Liver (tissue), 9 donors: ENCODE data around the gene MYO9A. TPM values are rescaled to one million over a fixed set of nuclear protein-coding genes. Genes with fewer than 3 reads are reported as not detected.

Experiments
- DNase-seq: peaks from one replicate; pipeline ENCODE4 v3.0.0-alpha.2; 2017; ENCODE audit warnings: low spot score
- H3K27ac ChIP-seq, 2 donors: one replicate each; pipeline ENCODE4 v1.7.0; 2013; ENCODE audit warnings: inconsistent platforms in 2 of 2, low read length in 2 of 2, control low read depth in 1 of 2, low read depth in 1 of 2, mild to moderate bottlenecking in 1 of 2
- H3K27me3 ChIP-seq, 4 donors: one replicate each; pipeline versions ENCODE4 v1.6.1 to v1.7.0; 2013; ENCODE audit warnings: low read length in 3 of 4, inconsistent platforms in 1 of 4, mild to moderate bottlenecking in 1 of 4, moderate library complexity in 1 of 4; ENCODE audit not compliant: control insufficient read depth in 4 of 4, insufficient read depth in 4 of 4
- H3K36me3 ChIP-seq, 4 donors: one replicate each; pipeline versions ENCODE4 v1.6.1 to v1.7.0; 2013; ENCODE audit warnings: low read length in 3 of 4, mild to moderate bottlenecking in 3 of 4, low read depth in 1 of 4, moderate library complexity in 1 of 4; ENCODE audit not compliant: control insufficient read depth in 4 of 4, insufficient read depth in 3 of 4
- H3K4me1 ChIP-seq, 4 donors: one replicate each; pipeline versions ENCODE4 v1.6.1 to v1.7.0; 2013; ENCODE audit warnings: low read length in 3 of 4, mild to moderate bottlenecking in 3 of 4, moderate library complexity in 1 of 4; ENCODE audit not compliant: control insufficient read depth in 4 of 4, insufficient read depth in 4 of 4
- H3K4me3 ChIP-seq, 3 donors: one replicate each; pipeline versions ENCODE4 v1.6.1 to v1.7.0; 2013; ENCODE audit warnings: low read length in 3 of 3, control low read depth in 1 of 3, low read depth in 1 of 3, mild to moderate bottlenecking in 1 of 3
- H3K9ac ChIP-seq, 2 donors: one replicate each; pipeline ENCODE4 v1.7.0; 2013; ENCODE audit warnings: low read length in 2 of 2, mild to moderate bottlenecking in 2 of 2, moderate library complexity in 2 of 2, control low read depth in 1 of 2, low read depth in 1 of 2
- H3K9me3 ChIP-seq, 4 donors: one replicate each; pipeline versions ENCODE4 v1.6.1 to v1.7.0; 2013; ENCODE audit warnings: low read length in 3 of 4; ENCODE audit not compliant: control insufficient read depth in 4 of 4
- EGR1 ChIP-seq, 2 donors: IDR thresholded peaks; 2 replicates each; pipeline ENCODE4 v1.6.1; 2016 to 2018; ENCODE audit warnings: antibody characterized with exemption in 2 of 2, low read depth in 2 of 2
- FOXA1 ChIP-seq: IDR thresholded peaks from 2 replicates; pipeline ENCODE4 v1.6.1; 2016; ENCODE audit warnings: antibody characterized with exemption
- FOXA2 ChIP-seq: IDR thresholded peaks from 2 replicates; pipeline ENCODE4 v1.6.1; 2016; ENCODE audit warnings: antibody characterized with exemption
- GABPA ChIP-seq, 2 donors: IDR thresholded peaks in 1 of 2; conservative IDR thresholded peaks in 1 of 2; 2 replicates each; pipeline ENCODE4 v1.6.1; 2016; ENCODE audit warnings: antibody characterized with exemption in 2 of 2, mild to moderate bottlenecking in 1 of 2, moderate library complexity in 1 of 2
- HNF4A ChIP-seq, 2 donors: conservative IDR thresholded peaks; 2 replicates each; pipeline ENCODE4 v1.6.1; 2016; ENCODE audit warnings: antibody characterized with exemption in 2 of 2, mild to moderate bottlenecking in 2 of 2
- HNF4G ChIP-seq: IDR thresholded peaks from 2 replicates; pipeline ENCODE4 v1.6.1; 2016; ENCODE audit warnings: antibody characterized with exemption
- JUND ChIP-seq, 2 donors: IDR thresholded peaks; 2 replicates each; pipeline ENCODE4 v1.6.1; 2016; ENCODE audit warnings: antibody characterized with exemption in 2 of 2
- NR2F2 ChIP-seq: IDR thresholded peaks from 2 replicates; pipeline ENCODE4 v1.6.1; 2016; ENCODE audit warnings: antibody characterized with exemption
- RAD21 ChIP-seq, 2 donors: IDR thresholded peaks; 2 replicates each; pipeline ENCODE4 v1.6.1; 2016; ENCODE audit warnings: antibody characterized with exemption in 2 of 2, mild to moderate bottlenecking in 2 of 2
- RXRA ChIP-seq, 2 donors: IDR thresholded peaks; 2 replicates each; pipeline ENCODE4 v1.6.1; 2017 to 2018; ENCODE audit warnings: antibody characterized with exemption in 2 of 2, mild to moderate bottlenecking in 1 of 2
- SP1 ChIP-seq: IDR thresholded peaks from 2 replicates; pipeline ENCODE4 v1.6.1; 2018; ENCODE audit warnings: antibody characterized with exemption, mild to moderate bottlenecking
- TAF1 ChIP-seq: conservative IDR thresholded peaks from 2 replicates; pipeline ENCODE4 v1.6.1; 2016; ENCODE audit warnings: antibody characterized with exemption, mild to moderate bottlenecking
- YY1 ChIP-seq: IDR thresholded peaks from 2 replicates; pipeline ENCODE4 v1.6.1; 2016; ENCODE audit warnings: antibody characterized with exemption, mild to moderate bottlenecking
- WGBS: extraction: QIAGEN DNeasy Blood & Tissue Kit; methylation state at CpG from one replicate; pipeline ENCODE4 v1.1.7; 2013; 5-methylcytosine and 5-hydroxymethylcytosine counted together
- polyA plus RNA-seq, 2 donors: library from polyadenylated mRNA; stranded (reverse) in 1 of 2; unstranded in 1 of 2; fragments of 200-250 nt in 1 of 2; fragments of >200 nt in 1 of 2; fragmentation: Nextera tagmentation in 1 of 2; extraction: Ambion mirVana in 1 of 2; gene quantifications; one replicate each; pipeline versions ENCODE4 v1.2.1 to v1.2.3, GENCODE V29; 2013 to 2015
- total RNA-seq, 2 donors: library from RNA; depleted of rRNA; stranded (reverse); fragments of >200 nt; gene quantifications; one replicate each; pipeline ENCODE4 v1.2.3, GENCODE V29; 2014
- TF ChIP-seq, protein P1 (sequence below): IDR thresholded peaks from 2 replicates; pipeline ENCODE4 v1.6.1; 2016; ENCODE audit warnings: antibody characterized with exemption
- TF ChIP-seq, protein P2 (sequence below): fragments of 150-350 bp; IDR thresholded peaks from 2 replicates; pipeline ENCODE4 v1.5.1; 2017; ENCODE audit warnings: improper control_type of control experiment, low read depth, low read length; ENCODE audit not compliant: missing input control
- TF ChIP-seq, protein P3 (sequence below): IDR thresholded peaks from 2 replicates; pipeline ENCODE4 v1.6.1; 2016; ENCODE audit warnings: antibody characterized with exemption
- TF ChIP-seq, protein P4 (sequence below): IDR thresholded peaks from 2 replicates; pipeline ENCODE4 v1.6.1; 2016; ENCODE audit warnings: antibody characterized with exemption, mild to moderate bottlenecking
- TF ChIP-seq, protein P5 (sequence below): IDR thresholded peaks from 2 replicates; pipeline ENCODE4 v1.6.1; 2016; ENCODE audit warnings: antibody characterized with exemption
- donor health status: healthy.
- donor health status: healthy.
- donor health status: healthy.
- donor health status: healthy.
- donor health status: healthy.

Gene MYO9A
- total and polyA plus RNA-seq, 4 donors = 1.4 to 14.9 (median 8.4) TPM

DNA sequence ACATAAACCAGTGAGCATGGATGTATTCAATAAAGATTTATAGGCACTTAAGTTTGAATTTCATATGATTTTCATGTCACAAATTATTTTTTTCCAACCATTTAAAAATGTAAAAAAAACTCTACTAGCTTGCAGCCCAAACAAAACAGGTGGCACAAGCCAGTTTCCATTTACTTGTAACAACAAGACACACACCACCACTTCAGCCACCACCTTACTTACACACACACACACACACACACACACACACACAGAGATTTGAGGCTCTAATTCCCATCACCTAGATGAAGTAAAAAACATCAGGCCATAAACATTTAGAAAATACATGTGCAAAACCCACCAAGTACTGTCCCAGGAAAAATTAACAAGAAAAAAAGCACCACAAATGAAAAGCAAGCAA lies 25.3 kb downstream of the MYO9A start:
- Histone ChIP-seq H3K9ac (no peak overlapping the region), H3K4me1 (peaks cover 0 to 2% (median 0%) of the 10 kb centered on the region in 4 donors), H3K36me3 (no peaks in the 10 kb centered on the region), H3K9me3 (no peaks in the 10 kb centered on the region), H3K27me3 (no peaks in the 10 kb centered on the region), H3K27ac (no peak overlapping the region), H3K4me3 (no peak overlapping the region)
- TF ChIP-seq TAF1 (no peak), RXRA (IDR thresholded peaks at IDR 0.05) (no peak), HNF4G (no peak), FOXA2 (no peak)
- DNase-seq = no peak

DNA sequence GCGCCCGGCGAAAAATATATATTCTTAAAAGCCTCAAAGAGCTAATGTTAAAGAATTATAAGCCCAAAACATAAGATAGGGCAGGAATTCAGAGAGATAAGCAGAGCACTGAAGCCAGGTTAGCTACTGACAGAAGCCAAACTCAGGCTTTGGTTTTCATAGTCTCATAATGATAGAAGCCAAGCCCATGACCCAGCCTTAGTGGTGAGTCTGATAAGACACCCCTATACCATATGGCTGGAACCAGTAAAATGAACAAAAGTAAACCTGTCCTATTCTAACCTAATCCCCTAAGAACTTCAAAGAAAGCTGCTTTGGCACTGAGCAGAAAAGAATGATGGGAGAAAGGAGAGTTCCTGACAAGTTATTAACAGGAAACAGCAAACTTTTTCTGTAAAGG lies 25.9 kb downstream of the MYO9A start:
- Histone ChIP-seq H3K36me3 (no peaks in the 10 kb centered on the region), H3K27ac (no peak overlapping the region), H3K4me3 (no peak overlapping the region), H3K9me3 (no peaks in the 10 kb centered on the region), H3K9ac (no peak overlapping the region), H3K27me3 (no peaks in the 10 kb centered on the region), H3K4me1 (peaks cover 0 to 2% (median 0%) of the 10 kb centered on the region in 4 donors)
- WGBS = 97% methylated on average over 3 of the region's 3 CpGs
- TF ChIP-seq HNF4A (conservative IDR thresholded peaks at IDR 0.05) (no peak), YY1 (no peak), RXRA (IDR thresholded peaks at IDR 0.05) (no peak), RAD21 (IDR thresholded peaks at IDR 0.05) (no peak), GABPA (IDR thresholded peaks at IDR 0.05 in 1 of 2, conservative IDR thresholded peaks at IDR 0.05 in 1 of 2) (no peak)
- TF ChIP-seq, protein P1, sequence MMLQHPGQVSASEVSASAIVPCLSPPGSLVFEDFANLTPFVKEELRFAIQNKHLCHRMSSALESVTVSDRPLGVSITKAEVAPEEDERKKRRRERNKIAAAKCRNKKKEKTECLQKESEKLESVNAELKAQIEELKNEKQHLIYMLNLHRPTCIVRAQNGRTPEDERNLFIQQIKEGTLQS = no peak
- DNase-seq = no peak

DNA sequence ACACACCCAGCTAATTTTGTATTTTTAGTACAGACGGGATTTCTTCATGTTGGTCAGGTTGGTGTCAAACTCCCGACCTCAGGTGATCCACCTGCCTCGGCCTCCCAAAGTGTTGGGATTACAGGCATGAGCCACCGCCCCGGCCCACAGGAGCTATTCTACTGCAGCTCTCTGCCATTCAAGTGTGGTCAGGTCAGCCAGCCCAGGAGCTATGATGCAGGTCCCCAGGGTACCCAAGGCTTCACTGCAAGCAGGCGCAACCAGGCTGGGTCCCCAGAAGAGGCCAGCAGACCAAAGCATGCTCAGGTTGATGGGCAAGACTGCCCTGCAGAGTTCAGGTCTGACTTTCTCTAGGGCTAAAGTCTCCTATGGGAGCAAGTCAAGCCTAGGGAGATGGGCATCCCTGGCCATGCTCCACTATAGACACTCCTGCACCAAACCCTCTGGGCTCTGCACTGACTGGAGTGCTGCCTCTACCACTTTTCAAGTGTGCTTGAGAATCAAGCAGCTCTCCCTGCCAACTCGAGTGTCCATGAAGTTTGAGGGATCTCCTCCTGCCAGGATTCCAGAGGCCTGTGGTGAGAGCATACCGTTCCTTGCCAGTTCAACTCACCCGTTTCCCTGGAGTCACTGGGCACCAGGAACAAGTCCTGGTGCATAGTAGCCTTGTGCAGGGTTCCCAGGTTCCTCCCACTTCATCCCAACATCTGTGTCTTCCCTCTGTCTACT lies 30.9 kb downstream of the MYO9A start:
- no peak for DNase-seq
- H3K9ac ChIP-seq = no peak overlapping the region
- H3K4me3 ChIP-seq = no peak overlapping the region
- no peaks in the 10 kb centered on the region for H3K27me3 ChIP-seq
- WGBS = 97% methylated on average over 9 of the region's 9 CpGs
- H3K27ac ChIP-seq = no peak overlapping the region
- H3K9me3 ChIP-seq = no peaks in the 10 kb centered on the region
- H3K36me3 ChIP-seq = no peaks in the 10 kb centered on the region
- TF ChIP-seq HNF4G = no peak
- no peak for TF ChIP-seq RXRA (IDR thresholded peaks at IDR 0.05)
- no peak for TF ChIP-seq RAD21 (IDR thresholded peaks at IDR 0.05)
- TF ChIP-seq, protein P2, sequence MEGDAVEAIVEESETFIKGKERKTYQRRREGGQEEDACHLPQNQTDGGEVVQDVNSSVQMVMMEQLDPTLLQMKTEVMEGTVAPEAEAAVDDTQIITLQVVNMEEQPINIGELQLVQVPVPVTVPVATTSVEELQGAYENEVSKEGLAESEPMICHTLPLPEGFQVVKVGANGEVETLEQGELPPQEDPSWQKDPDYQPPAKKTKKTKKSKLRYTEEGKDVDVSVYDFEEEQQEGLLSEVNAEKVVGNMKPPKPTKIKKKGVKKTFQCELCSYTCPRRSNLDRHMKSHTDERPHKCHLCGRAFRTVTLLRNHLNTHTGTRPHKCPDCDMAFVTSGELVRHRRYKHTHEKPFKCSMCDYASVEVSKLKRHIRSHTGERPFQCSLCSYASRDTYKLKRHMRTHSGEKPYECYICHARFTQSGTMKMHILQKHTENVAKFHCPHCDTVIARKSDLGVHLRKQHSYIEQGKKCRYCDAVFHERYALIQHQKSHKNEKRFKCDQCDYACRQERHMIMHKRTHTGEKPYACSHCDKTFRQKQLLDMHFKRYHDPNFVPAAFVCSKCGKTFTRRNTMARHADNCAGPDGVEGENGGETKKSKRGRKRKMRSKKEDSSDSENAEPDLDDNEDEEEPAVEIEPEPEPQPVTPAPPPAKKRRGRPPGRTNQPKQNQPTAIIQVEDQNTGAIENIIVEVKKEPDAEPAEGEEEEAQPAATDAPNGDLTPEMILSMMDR = no peak
- no peak for TF ChIP-seq NR2F2
- TF ChIP-seq GABPA (IDR thresholded peaks at IDR 0.05 in 1 of 2, conservative IDR thresholded peaks at IDR 0.05 in 1 of 2) = no peak
- no peak for TF ChIP-seq FOXA2
- no peak for TF ChIP-seq TAF1
- TF ChIP-seq, protein P3, sequence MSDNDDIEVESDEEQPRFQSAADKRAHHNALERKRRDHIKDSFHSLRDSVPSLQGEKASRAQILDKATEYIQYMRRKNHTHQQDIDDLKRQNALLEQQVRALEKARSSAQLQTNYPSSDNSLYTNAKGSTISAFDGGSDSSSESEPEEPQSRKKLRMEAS = no peak
- TF ChIP-seq SP1 = no peak
- TF ChIP-seq FOXA1 = no peak
- TF ChIP-seq, protein P1 = no peak
- no peak for TF ChIP-seq EGR1 (IDR thresholded peaks at IDR 0.05; ENCODE audit: low read depth in 2 of 2)
- TF ChIP-seq, protein P4, sequence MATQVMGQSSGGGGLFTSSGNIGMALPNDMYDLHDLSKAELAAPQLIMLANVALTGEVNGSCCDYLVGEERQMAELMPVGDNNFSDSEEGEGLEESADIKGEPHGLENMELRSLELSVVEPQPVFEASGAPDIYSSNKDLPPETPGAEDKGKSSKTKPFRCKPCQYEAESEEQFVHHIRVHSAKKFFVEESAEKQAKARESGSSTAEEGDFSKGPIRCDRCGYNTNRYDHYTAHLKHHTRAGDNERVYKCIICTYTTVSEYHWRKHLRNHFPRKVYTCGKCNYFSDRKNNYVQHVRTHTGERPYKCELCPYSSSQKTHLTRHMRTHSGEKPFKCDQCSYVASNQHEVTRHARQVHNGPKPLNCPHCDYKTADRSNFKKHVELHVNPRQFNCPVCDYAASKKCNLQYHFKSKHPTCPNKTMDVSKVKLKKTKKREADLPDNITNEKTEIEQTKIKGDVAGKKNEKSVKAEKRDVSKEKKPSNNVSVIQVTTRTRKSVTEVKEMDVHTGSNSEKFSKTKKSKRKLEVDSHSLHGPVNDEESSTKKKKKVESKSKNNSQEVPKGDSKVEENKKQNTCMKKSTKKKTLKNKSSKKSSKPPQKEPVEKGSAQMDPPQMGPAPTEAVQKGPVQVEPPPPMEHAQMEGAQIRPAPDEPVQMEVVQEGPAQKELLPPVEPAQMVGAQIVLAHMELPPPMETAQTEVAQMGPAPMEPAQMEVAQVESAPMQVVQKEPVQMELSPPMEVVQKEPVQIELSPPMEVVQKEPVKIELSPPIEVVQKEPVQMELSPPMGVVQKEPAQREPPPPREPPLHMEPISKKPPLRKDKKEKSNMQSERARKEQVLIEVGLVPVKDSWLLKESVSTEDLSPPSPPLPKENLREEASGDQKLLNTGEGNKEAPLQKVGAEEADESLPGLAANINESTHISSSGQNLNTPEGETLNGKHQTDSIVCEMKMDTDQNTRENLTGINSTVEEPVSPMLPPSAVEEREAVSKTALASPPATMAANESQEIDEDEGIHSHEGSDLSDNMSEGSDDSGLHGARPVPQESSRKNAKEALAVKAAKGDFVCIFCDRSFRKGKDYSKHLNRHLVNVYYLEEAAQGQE = no peak
- no peak for TF ChIP-seq HNF4A (conservative IDR thresholded peaks at IDR 0.05)
- no peak for TF ChIP-seq YY1
- TF ChIP-seq, protein P5, sequence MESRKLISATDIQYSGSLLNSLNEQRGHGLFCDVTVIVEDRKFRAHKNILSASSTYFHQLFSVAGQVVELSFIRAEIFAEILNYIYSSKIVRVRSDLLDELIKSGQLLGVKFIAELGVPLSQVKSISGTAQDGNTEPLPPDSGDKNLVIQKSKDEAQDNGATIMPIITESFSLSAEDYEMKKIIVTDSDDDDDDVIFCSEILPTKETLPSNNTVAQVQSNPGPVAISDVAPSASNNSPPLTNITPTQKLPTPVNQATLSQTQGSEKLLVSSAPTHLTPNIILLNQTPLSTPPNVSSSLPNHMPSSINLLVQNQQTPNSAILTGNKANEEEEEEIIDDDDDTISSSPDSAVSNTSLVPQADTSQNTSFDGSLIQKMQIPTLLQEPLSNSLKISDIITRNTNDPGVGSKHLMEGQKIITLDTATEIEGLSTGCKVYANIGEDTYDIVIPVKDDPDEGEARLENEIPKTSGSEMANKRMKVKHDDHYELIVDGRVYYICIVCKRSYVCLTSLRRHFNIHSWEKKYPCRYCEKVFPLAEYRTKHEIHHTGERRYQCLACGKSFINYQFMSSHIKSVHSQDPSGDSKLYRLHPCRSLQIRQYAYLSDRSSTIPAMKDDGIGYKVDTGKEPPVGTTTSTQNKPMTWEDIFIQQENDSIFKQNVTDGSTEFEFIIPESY = no peak
- TF ChIP-seq JUND (IDR thresholded peaks at IDR 0.05) = no peak
- peaks cover 0 to 2% (median 0%) of the 10 kb centered on the region in 4 donors for H3K4me1 ChIP-seq
